Measurements from ENCODE around the gene GSTM4.

Gene GSTM4

GRCh38 chr1:109634292-109634691, 21.6 kb upstream of the GSTM4 start:
- TF ChIP-seq CTCF (IDR thresholded peaks at IDR 0.05; ENCODE audit: borderline replicate concordance, control extremely low read depth, extremely low read depth, insufficient read depth, missing control alignments): no peak
- in situ Hi-C loops (cut with MboI; ENCODE audit: low sequenced_read_pairs, unreplicated experiment): no loop called here
- DNase-seq (ENCODE audit: low spot score): no peak

DNA sequence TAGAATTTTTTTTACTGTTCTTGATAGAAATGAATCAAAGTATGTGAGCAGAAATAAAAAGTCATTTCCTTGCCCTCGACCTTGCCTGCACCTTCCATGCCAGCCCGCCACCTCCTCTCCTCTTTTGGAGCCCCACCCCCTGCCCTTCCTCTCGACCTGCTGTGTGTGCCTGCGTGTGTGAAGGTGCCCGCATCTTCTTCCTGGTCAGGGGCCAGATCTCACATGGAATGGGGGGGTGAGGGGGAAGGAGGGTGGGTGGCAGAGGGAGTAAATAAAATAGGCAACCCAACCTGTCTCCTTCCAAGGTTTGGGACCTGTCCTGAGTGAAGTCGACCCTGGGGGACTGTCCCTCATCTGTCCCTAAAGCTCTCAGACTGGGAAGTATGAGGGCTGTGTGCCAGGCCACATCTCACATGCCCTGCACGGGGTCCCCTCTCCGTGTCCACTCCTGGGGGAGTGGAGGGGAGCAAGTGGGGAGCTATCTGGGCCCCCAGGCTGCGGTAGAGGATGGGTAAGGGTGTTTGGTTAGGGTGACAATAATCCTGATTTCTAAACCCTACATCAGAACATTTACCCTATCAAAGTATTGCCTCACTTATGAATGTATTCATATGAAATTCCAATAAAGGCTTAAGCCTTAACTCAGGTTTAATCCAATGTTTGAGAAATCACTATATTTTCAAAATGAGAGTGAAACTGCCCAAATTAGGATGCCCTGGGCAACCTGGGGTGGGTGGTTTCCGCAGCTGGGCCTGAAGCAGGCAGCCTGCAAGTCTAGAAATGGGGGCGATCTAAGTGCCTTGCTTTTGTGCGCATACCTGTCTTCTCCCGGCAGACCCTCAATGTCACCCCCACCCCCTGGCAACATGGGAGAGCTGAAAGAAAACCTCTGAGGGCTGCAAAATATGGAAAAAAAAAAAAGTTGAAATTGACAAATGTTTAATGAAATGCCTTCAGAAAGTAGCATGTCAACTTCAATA, 20.8 kb upstream of the GSTM4 start:
- TF ChIP-seq CTCF (IDR thresholded peaks at IDR 0.05; ENCODE audit: borderline replicate concordance, control extremely low read depth, extremely low read depth, insufficient read depth, missing control alignments): no peak
- DNase-seq (ENCODE audit: low spot score): no peak
- in situ Hi-C loops (cut with MboI; ENCODE audit: low sequenced_read_pairs, unreplicated experiment): no loop called here

- no peak for TF ChIP-seq CTCF (IDR thresholded peaks at IDR 0.05; ENCODE audit: borderline replicate concordance, control extremely low read depth, extremely low read depth, insufficient read depth, missing control alignments)
- DNase-seq (ENCODE audit: low spot score): no peak
- in situ Hi-C loops (cut with MboI; ENCODE audit: low sequenced_read_pairs, unreplicated experiment): no loop called here
Observed at GRCh38 chr1:109635862-109636200, 20.1 kb upstream of the GSTM4 start.

DNA sequence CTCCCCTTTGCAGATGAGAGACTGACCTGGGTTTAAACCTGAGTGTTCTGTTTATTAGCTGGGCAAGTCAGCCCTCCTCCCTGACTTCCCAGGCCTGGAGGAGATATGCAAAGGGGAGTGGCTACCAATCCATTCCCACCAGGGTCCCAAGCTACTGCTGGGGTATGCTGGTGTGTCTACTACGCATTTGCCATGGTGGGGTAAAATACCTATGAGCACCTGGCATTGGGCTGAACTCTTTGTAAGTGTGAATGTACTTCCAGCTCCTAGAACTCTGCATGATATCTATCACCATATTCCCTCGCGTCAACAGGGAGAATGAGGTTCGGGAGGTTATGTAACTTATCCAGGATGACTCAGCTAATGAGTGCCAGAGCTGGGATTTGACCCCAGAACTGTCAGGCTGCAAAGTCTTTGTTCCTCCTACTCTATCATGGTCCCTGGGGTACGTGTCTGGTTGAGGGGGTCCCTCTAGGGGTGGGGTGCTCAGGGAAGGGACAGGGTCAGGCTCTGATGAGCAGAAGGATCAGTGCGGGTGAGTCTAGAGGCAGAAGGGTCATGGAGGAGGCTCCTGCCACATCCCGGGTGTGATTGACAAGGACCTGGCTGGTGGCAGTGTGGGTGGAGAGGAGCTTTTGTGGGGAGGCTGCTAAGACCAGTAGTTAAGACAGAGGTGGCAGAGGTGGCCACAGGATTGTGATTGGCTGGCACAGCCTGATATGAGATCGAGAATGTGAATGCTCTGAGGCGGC, 19.5 kb upstream of the GSTM4 start:
- no peak for TF ChIP-seq CTCF (IDR thresholded peaks at IDR 0.05; ENCODE audit: borderline replicate concordance, control extremely low read depth, extremely low read depth, insufficient read depth, missing control alignments)
- in situ Hi-C loops (cut with MboI; ENCODE audit: low sequenced_read_pairs, unreplicated experiment): no loop called here
- no peak for DNase-seq (ENCODE audit: low spot score)

GRCh38 chr1:109637446-109637845, 18.5 kb upstream of the GSTM4 start:
- in situ Hi-C loops (cut with MboI; ENCODE audit: low sequenced_read_pairs, unreplicated experiment): no loop called here

More at GRCh38 chr1:109637446-109637845, 18.5 kb upstream of the GSTM4 start:
- DNase-seq (ENCODE audit: low spot score): no peak
- no peak for TF ChIP-seq CTCF (IDR thresholded peaks at IDR 0.05; ENCODE audit: borderline replicate concordance, control extremely low read depth, extremely low read depth, insufficient read depth, missing control alignments)

All from GM13976 (cell line).